NCI-H510A treated with DMSO at 0.1 percent for 48 hours (cell line): Measurements from ENCODE around the gene GOSR2.

Experiments used
- DNase-seq: peaks from one replicate; lab custom pipeline; 2025; lab: John Stamatoyannopoulos, UW

Gene GOSR2

DNA sequence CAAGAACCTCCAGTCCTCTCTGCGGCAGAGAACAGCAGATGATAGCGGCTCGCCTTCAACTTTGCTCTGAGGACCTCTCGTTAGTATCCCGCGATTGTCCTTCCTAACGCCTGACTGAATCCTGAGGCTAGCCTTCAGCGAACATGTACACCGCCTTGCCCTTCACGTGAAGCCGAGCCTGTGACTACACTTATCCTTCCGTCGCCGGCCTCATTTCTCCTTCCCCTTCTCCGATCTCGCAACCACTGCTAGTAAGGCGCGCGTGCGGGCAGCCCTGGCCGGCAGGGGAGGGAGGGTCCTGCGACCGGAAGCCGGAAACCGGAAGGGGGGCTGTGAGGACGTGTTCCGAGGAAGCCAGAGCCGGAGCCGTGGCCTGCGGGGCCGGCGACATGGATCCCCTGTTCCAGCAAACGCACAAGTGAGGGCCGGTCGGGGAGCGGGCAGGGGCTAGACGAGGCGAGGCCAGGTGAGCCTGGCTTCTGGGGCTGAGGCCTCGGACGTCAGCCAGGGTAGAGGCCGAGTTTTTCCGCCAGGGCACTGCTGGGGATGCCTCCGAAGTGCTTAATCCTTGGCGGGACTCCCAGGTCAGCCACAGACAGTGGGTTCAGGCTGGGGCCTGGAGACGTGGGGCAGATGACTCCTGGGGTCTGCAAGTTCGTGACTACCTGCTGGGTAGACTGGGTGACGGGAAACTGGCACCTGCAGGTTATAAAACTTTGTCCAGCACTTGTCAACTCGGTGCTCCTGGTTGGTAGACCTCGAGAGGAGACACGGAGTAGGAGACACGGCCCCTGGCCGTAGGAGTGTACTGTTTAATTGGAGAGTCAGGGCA is at the start of gene GOSR2:
GOSR2 (plus strand) TSS at position 357 of the 832 bp plus-strand sequence; CDS start at position 390, 33 bp downstream.
- DNase-seq, result peak; percentile 93

DNA sequence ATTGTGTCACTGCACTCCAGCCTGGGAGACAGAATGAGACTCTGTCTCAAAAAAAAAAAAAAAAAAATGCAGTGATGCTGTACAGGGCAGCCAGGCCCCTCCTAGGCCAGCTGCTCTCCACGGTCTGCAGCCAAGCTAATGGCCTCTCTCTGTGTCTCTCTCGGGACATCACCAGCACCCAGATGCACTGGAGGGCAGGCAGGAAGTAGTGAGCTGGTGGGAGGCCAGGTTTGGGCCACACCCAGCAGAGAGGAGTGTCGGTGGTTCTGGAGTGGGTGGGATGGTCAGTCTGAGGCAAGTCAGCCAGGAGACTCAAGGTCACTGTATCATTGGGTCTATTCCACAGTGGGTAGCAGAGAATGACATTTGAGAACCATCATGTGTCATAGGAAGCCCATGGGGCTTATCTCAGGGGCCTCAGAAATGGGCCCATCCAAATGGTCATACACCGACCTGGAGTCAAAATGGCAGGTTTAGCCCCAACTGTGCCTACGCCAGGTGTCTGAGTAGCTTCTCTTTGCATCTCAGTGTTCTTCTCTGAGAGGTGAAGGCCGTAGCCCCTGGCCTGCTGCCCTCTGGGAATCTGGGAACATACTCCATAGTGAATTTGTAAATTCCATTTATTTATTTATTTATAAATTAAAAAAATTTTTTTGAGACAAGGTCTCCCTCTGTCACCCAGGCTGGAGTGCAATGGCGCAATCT is 48.9 kb upstream of the GOSR2 start:
- no peak for DNase-seq

DNA sequence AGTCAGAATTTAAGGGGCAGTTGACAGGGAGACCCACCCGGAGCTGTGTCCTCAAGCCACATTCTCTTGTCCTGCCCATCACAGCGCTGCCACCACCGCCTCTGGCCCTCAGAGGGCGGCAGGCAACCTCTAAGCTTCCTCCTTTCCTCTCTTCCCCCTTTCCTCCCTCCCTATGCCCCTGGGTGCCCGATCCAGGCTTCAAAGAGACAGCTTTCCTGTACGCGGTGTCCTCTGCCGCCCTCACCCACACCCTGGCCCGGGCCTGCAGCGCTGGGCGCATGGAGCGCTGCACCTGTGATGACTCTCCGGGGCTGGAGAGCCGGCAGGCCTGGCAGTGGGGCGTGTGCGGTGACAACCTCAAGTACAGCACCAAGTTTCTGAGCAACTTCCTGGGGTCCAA is 48.1 kb upstream of the GOSR2 start:
- DNase-seq, result no peak

DNA sequence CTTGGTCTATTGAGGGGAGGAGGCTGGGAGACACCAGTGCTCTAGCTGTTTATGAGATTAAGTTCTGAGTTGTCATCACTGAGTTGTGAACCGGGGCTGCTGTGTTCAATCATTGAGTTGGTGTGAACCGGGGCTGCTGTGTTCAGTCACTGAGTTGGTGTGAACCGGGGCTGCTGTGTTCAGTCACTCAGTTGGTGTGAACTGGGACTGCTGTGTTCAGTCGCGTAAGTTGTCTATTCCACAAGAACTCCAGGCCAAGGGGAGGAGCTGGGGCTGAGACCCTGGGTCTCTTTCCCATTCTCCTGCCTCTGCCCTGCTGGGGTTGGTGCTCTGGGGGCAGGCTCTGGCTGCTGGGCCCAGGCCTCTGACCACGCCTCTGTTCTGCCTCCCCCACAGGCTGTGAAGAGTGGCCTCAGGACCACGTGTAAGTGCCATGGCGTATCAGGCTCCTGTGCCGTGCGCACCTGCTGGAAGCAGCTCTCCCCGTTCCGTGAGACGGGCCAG is 47.1 kb upstream of the GOSR2 start:
- peak; percentile 90 for DNase-seq

DNA sequence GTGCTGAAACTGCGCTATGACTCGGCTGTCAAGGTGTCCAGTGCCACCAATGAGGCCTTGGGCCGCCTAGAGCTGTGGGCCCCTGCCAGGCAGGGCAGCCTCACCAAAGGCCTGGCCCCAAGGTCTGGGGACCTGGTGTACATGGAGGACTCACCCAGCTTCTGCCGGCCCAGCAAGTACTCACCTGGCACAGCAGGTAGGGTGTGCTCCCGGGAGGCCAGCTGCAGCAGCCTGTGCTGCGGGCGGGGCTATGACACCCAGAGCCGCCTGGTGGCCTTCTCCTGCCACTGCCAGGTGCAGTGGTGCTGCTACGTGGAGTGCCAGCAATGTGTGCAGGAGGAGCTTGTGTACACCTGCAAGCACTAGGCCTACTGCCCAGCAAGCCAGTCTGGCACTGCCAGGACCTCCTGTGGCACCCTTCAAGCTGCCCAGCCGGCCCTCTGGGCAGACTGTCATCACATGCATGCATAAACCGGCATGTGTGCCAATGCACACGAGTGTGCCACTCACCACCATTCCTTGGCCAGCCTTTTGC is 46.5 kb upstream of the GOSR2 start:
- peak; percentile 90 for DNase-seq

DNA sequence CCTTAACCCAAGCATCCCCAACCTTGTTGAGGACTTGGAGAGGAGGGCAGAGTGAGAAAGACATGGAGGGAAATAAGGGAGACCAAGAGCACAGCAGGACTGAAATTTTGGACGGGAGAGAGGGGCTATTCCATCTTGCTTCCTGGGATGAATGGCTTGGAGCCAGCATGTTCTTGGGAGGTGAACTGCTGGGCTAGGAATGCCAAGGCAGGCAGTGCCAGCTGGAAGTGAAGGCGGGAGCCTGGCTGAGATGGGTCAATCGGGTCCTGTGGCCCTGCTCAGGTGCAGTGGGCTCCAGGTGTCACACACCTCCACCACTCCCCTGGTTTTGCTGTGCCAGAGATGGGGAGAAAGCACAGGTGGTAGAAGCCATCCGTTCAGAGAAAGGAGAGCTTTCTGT is 46.0 kb upstream of the GOSR2 start:
- no peak for DNase-seq

DNA sequence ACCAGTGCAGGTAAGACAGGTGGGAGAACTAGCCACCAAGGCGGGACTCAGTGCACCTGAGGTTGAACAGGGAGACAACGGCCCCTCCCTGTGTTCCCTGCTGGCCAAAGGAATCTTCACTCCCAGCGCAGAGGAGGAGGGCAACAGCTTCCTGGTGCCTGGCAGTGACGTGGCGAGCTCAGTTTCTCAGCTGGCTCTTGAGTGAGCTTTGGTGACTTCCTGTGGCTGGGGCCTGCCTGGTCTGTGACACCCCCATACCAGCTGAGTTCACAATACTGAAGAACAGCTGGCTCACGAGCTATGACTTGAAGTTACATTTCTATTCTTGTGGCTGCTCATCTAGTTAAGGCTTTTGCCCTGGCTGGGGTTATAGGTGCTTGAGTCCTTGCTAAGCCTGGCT is 45.5 kb upstream of the GOSR2 start:
- no peak for DNase-seq

DNA sequence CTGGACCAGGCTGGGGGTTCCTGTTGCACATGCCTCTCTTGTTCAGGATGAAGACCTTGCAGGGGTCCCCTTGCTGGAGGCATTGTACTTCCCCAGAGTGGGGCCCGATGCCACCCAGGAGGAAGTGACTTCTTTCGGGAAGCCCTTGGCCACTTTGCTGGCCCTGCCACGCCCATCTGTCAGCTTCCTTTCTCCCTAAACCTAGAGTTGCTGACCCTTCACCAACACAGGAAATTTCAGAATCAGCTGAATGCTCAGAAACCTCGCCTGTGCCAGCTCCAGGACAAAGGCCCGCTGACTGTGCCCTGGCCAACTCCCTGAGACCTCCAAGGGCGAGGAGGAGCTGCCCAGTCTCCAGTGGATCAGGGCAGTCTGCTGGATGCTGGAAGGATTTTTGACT is 44.9 kb upstream of the GOSR2 start:
- no peak for DNase-seq

DNA sequence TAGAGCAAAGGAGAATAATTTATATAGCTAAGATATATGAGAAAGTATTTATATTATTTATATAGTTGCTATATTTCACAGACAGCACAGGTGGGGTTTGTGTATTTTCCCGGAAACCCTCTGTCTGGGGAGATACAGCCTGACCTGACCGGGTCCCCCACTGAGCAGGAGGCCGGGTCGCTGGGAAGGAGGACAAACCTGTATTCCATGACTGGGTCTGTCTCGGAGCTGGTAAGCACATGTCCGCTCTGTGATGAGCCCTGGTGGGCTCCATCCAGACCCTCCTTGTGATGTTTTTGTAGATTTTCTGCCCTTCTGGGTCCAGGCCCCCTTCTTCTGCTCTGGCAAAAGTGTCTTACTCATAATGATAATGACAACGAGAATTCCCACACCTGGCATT is 43.9 kb upstream of the GOSR2 start:
- DNase-seq, result no peak

DNA sequence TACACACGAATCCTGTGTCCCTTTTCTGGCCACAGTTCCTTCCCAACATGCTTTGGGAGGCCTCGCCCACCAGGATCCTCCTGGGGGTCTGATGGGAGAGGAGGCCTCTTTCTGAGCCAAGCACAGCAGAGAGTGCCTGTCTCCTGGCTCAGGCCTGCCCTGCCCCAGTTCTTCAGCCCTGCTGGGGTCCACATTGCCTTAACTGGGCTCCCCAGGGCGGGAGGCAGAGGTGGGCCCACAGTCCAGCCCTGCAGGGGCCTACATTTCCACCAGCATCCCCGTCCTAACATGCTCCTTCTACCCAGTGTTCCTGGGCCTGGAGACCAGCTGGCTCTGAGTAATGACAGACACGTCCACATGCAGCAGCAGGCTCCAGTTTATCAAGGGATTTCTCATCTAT is 41.9 kb upstream of the GOSR2 start:
- DNase-seq, result no peak

DNA sequence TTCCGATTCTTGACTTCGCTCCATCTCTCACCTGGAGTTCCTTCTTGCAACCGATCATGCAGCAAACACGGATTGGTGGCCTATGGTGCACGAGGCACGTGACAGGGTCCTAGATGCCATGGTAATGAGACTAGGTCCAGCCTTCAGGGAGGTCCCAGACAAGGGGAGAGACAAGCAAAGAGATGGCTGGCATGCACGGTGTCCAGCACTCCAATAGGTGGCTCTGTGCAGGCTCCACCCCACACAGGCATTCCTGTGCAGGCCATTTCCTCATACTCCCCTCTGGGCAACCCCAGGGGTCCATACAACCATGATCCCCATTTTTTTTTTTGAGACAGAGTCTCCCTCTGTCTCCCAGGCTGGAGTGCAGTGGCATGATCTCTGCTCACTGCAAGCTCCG is 40.3 kb upstream of the GOSR2 start:
- no peak for DNase-seq

DNA sequence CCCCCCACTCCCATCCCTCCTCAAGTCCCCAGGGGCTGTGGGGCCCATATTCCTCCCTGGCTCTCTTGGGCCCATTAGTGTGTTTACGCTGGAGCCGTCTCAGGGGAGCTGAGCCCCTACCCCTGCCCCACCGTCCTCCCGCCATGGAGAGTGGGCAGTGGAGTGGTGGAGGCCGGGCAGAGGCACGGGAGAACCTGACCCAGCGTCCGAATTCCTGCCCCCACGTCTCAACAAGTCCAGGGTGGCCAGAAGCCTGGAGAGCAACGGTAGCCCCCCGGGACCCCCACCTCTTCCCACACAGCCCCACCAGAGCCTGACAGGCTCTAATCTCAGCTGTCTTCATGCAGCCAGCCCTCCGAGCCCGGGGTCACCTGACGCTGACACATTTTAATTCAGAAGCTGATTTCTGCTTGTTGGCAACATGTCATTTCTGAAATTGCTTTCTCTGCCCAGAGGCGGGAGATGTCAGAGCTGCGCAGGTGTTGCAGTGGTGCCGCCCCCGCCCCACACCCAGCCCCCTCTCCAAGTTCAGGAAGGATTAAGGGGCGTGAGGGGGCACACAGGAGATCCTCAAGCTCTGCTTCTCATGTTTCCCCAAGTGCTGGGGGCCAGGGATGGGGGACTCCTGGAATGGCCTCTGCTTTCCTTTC is 39.0 kb upstream of the GOSR2 start:
- no peak for DNase-seq

DNA sequence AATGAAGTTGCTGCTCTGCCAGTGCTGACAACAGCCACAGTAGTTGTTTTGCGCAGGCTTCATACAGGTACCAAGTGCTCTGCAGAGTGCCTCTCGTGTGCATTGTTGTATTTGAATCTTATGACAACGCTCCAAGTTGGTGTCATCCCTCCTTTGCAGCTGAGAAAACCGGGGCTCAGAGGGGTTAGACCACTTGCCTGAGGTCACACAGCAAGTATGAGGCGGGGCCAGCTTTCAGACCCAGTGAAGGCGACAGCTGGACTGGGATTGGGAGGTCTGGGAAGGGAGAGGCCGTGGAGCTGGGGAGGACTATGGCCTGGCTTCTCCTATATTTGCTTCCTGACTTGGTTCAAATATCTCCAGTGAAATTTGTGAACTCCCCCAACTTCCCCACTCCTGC is 38.4 kb upstream of the GOSR2 start:
- DNase-seq, result no peak

DNA sequence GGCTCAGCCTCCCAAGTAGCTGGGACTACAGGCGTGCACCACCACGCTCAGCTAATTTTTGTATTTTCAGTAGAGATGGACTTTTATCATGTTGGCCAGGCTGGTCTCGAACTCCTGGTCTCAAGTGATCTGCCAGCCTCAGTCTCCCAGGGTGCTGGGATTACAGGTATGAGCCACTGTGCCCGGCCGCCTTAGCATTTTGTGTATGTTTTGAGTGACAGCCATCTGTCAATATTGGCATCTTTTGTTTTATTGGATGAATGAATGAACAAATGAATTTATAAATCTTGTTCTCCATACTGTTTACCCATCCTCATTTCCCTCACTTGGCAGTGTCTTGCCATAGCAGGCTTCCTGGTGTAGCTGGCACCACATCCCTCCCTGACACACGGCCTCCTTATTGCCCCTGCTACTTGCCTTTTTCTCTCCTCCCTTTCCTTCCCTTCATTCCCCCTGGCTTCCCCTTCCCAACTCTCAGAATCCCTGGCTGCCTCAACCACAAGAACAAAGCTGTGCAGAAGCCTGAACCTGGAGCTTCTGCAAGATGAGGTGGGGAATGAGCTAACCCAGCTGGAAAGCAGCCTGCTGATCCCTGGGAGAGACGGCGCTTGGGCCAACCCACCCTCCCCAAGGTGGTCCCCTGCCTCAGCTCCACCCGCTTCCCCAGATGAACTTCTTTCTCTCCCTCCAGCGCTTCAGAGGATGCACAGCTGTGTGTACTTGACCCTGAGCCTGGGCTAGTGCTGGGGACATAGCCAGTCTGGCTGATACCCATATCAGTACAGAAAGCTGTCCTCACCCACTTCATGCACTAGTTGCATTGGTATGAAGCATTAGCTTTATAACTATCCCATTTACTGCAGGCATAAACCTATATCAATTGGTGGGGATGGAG is 37.3 kb upstream of the GOSR2 start:
- no peak for DNase-seq

DNA sequence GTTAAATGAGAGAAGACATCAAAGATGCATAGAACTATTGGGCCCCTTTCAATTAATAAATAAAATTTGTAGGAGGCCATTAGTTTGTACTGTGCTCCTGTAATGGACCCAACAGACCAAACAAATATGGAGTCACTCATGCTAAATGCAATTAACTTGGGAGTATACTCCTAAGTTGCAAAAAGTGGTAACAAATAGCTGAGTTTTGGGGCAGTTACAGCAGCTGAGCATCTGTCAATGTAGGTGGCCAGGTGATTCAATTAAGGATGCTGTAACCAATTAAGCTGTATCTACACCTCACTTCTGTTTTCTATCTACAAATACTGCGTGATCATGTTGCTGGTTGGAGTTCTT is 36.7 kb upstream of the GOSR2 start:
- DNase-seq, result no peak

DNA sequence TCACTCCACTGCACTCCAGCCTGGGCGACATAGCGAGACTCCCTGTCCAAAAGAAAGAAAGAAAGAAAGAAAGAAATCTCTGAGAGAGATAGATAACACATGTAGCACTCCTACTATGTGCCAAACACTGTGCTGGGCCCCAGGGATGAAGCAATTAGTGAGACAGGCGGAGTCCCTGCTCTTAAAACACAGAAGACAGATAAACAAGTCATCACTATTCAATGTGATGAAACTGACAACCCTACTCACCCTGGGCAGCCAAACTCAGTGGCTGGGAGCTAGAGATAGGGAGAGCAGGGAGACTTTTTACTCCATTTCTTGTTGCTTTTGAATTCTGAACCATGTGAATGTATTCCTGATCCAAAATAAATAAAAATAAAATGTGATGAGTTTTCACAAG is 35.2 kb upstream of the GOSR2 start:
- no peak for DNase-seq

DNA sequence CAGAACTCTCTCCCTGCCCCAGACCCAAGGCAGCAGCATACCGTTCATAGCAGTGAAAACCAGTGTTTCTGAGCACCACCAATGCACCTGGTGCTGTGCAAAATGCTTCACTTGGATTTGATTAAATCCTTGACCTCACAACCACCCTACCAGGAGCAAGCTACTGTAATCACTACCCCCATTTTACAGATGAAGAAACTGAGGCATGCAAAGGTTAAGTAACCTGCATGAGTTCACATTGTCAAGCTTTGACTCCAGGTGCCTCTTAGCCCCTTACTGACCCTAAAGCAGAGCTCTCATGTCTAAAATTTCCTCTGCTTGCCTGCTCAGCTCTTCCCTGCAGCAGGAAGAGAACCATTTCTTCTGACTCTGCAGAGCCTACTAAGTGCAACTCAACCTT is 34.2 kb upstream of the GOSR2 start:
- DNase-seq, result no peak

DNA sequence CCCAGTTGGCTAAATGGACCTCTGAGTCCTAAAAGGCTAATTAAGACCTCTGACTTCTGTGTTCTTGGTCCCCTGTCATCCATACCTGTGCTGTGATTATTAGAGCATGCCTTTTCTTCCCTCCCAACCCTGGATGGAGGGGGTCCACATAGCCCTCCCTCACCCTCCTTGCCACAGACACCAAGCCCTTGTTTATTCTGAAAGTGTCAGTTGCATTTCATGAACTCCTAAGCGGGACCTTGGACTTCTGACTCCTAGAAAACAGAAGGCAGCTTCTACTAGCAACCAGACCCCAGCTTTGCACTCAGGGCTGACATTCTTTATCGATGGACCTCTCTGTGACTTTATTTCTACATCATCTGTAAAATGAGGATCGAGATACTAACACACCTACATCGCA is 33.4 kb upstream of the GOSR2 start:
- no peak for DNase-seq

DNA sequence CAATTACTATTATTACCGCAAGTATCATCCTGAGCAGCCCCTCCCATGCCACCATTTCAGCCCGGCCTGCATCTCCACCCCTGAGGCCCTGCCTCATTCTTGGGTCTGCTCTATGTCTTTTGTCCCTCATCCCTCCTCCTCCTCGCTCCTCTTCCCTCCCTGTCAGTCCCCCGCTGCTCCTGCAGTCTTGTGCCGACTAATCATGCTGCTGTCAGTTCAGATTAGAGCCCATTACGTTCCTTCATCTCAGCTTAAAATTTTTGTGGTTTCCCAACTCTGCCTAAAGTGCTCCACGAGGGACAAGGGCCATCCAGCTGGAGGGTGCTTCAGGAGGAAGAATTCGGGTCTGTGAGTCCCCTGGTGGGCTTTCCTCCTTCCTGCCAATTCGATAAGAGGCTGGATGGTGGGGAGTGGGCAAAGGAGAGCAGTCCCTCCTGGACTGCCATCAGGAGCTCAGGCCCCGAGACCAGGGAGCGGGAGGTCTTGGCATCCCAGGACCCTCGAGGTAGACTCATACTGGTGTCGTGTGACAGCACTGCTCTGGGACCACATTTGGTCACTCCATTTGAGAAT is 32.9 kb upstream of the GOSR2 start:
- DNase-seq, result no peak

DNA sequence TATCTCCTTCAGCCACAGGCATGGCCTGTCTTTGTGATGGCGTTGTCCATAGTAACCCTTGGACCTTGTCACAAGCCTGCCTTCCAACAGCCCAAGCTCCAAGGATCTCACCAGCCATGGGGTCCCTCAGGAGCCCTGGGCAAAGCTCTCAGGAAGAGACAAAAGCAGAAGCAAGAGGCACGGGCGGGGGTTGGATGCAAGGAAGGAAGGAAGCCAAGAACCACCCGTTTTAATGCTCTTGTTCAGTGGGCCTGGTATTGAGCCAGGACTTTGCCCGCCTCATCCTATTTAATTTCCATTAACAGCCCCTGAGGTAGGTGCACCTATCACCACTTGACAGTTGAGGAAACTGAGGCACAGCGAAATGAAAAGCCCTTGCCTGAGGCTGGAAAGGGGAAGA is 32.3 kb upstream of the GOSR2 start:
- DNase-seq, result no peak

DNA sequence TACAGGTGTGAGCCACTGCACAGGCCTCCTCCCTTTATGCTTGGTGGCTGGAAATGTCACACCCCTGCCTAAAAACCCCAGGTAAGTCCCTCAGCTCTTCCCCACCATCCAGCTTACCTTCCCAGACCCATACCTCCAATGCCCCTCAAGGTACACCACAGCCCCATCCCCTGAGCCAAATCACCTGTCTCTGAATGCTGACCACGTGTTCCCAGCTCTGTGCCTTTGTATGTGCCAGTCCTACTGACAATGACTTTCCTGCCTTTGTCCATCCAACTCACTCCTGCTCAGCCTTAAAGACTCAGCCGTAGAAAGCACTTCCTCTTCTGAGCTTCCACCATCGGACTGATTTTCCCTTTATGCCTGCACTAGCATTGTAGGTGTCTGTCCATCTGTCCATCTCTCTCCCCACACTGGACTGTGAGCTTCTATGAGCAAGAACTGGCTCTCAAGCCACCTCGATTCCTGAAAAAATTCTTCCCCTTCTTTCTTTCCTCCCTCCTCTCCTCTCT is 30.7 kb upstream of the GOSR2 start:
- DNase-seq, result no peak
